GM18517 (cell line): Measurements from ENCODE around the gene TCF12.

Experiments
- ATAC-seq: cut with Tn5 transposase; IDR thresholded peaks from one replicate; pipeline ENCODE4 v1.9.1; 2021; ENCODE audit warnings: mild to moderate bottlenecking, moderate library complexity; ENCODE audit not compliant: unreplicated experiment

The TCF12 gene

DNA sequence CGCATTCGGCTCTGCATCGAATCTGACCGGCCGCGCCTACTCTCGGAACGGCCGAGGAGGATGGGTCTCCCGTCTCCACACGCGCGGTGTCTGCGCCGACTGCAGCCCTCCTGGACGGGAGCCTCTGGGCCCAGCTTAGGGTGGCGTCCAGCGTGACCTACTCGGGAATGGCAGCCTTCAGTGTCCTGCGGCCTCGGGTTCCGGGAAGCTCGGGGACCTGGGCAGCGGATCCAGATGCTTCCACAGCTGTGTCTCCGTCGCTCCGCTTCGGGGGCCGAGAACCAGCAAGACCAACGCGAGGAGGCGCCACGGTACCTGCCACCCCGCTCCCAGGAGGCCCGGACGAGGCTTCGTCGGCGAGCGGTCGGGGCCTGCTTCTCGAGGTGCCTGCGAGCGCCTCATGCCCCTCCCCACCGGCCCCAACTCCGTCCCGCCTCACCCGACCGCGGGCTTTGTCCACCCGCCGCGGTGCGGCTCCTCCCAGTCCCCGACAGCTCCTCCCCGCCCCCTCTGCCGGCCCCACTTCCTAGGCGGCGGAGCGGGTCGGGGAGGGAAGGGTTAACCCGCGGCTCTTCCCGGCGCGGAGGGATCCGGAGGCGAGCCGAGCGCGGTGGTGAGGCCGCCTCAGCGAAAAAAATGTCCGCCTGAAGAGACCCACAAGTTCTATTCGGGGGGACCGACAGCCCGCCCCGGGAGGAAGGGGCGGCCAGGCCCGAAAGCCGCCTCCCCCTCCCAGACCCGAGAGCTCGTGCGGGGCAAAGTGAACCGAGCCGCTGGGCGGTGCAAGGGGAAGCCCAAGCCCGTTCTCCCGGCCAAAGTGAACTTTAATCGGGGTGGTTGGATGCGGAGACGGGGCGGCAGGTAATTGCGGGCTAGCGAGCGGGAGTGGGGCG is at the start of gene TCF12:
TCF12 (plus strand) TSS at position 599 of the 893 bp plus-strand sequence. CDS start 1,270 bp downstream, outside the sequence.
- peak; percentile 52 for ATAC-seq

DNA sequence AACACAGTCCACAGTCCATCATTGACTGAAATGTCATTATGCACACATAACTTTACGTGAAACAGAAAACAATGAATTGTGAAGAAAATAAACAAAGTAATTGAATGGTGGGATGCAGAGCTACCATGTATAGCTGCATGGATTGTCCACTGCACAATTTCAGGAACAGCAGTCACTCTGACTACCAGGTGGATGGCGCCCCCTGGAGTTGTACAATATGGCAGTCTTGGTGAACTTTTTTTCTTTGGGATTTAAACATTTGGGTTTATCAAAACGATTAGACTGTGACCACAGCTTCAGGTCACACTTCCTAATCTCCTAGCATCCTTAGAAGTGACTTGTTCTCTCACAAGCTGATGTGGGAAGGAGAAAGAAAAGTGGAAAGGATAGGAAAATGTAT is 48.9 kb upstream of the TCF12 start:
- ATAC-seq = no peak

DNA sequence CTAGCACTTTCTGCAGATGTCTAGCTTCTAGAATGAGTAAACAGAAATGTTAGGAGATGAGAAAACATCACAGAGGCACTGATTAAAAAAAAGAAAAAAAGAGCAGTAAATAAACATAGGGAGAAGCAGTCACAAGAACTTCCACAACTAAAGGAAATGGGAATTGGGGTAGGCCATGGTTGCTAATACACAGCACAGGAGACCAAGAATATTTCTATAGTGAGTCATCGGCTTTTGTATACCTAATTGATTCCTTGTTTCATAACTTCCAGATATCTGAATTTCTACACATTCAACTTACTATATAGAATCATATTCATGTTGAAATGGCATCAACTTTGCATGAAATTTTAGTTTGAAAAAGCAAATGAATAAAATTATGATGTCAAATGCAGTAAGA is 47.3 kb upstream of the TCF12 start:
- ATAC-seq = no peak

DNA sequence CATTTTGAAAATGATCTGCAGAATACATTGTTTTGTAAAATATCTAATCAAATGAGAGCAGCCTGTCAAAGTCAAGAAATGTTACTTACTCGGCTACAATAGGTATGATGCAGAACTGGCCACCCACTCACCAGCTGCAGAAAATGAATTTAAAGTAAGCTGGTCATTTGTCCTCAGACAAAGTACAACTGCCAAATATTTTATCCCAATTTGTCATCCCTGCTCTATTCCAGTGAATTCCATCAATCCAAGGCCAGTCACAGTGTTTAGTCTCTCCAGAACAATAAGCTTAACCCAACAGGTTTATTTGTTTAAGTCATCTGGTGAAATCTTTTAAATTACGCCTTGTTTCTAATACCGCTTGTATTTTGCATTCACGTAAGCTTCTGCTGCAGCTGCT is 46.6 kb upstream of the TCF12 start:
- ATAC-seq = no peak

DNA sequence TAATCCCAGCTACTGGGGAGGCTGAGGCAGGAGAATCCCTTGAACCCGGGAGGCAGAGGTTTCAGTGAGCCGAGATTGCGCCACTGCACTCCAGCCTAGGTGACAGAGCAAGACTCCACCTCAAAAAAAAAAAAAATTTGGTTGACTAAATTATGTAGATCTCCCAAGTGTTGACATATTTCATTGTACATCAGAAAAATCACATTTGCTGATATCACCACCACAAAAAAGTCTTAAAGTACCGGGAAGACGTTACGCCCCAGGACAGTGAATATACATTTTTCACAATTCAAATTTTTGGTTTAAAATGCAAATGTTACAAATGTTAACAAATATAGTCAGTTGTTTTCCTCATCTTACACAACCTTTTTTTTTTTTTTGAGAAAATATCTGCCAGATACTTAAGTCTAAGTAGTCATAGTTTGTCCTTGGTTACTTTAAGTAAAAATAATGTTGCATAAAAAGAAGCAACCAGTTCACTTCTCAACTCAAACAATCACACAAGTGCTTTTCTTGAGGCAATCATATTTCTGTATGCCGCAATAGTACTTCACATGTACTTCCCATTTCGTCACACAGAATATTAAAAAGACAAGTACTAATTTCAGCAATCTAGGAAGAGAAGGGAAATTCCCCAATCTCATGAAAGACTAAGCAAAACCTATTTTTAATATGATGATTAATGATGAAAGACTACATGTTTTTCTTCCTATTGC is 41.0 kb upstream of the TCF12 start:
- ATAC-seq = no peak

DNA sequence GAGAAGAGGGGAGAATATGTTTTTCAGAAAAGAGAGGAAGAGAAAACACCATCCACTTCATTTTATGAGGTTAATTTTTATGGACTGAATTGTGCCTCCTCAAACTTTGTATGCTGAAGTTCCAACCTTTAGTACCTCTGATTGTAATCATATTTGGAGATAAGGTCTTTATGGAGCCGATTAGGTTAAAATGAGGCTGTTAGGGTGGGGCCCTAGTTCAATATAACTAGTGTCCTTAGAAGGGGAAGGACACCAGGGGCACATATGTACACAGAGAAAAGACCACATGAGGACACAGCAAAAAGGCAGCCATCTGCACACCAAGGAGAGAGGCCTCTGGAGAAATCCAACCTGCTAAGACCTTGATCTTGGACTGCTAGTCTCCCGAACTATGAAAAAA is 38.9 kb upstream of the TCF12 start:
- no peak for ATAC-seq

DNA sequence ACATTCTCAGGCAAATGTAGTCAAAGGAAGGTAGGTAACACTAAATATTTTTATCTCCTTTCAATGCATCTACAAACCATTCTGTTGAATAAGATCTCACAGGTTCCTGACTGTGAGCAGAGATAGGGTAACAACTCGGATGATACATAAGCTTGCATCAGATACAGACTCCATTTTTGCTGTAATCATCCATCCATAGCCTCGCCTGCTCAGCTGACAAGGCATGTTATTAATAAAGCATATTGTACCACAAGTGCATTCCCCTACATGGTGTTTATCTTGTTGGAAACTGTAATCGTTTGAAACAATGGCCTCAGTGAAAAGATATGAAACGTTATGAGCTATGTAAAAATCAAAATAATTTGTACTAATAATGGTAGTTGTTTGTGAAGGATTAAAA is 35.4 kb upstream of the TCF12 start:
- ATAC-seq = no peak

DNA sequence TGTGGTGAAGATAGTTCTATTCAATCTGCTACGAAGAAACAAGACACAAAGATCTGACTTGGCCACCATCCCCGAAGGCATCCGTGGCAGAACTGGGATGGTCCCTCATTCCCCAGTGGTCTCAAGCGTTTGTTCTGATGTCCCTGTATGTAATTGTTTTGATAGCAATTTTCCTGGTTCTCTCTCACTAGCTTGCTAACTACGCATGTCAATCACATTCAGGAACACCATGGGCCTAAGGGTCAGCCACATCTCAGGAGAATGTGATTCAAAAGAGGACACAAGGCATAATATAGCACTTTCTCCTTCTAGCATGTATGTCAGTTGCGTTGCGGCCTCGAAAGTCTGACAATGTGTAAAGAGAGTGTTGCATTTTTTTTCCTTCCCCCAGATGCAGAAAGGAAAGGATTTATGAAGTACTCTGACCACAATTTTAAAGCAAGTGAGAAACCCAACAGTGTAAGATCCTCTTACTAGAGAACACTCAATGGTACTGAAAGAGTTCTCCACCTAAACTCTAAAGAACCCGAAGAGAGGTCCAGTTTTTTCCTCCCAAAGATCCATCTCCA is 32.0 kb upstream of the TCF12 start:
- ATAC-seq = peak; percentile 5

DNA sequence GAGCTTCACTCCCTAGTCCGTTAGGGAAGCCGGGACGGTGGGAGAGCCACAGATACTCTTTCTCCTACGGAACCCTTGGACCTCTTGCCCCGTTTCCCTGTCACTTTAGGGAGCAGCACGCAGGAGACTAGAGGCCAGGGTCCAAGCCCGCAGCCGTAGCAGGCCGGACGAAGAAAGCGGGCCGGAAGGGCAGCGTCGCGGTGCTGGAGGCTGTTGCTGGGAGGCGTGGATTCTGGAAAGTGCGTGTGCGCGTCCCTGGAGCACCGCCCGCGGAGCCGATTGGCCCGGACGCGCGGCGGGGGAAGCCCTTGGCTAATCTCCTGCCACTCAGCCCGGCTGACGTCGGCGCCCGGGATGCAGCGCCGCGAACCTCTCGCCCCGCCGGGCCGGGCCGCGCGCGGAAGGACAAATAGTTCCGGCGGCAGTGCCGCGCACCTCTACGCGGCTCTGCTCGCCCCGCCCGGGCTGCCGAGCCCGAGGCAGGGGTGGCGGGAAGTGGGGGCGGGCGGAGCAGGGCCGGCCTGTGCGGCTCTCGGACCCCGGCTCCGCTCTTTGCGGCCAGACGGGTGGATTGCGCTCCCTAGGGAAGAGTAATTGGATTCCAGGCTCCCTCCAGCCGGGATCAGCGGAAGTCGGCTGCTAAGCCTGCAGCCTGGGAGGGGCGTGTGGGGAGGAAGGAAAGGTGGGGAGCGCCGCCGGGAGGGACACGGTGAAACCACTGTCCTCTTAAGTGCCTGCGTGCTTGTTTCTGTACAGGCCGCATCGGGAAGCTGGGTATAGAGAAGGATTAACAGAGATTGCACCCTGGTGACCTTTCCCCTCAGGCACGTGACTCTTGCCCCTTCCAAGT is 31.3 kb upstream of the TCF12 start:
- ATAC-seq = peak; percentile 87

DNA sequence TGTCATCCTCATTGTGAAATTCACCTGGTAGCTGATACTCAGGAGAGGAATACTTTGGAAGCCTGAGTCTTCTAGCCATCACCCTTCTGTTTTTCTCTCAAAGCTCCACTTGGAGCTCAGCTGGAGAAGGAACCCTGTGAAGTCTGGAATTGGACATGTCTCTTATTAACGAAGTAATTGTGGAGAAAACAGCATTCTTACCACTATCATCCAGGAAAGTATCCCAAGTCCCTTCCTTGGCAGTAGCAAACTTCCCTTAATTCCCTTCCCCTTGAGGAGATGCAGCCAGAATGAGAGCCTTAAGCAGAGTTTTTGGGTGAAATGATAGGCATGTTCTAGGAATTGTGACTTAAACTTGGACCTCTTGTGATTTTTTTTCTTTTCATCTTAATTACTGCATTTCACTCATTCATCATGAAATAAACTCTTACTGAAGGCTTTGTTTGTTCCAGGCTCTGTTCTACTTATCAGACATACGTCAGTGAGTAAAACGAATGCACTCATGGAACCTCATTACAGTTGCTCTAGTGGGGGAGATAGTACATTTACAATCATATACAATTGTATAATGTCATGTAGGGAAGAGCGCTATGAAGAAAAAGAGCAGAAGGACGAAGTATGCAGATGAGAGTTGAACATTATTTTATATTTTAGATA is 30.5 kb upstream of the TCF12 start:
- no peak for ATAC-seq

DNA sequence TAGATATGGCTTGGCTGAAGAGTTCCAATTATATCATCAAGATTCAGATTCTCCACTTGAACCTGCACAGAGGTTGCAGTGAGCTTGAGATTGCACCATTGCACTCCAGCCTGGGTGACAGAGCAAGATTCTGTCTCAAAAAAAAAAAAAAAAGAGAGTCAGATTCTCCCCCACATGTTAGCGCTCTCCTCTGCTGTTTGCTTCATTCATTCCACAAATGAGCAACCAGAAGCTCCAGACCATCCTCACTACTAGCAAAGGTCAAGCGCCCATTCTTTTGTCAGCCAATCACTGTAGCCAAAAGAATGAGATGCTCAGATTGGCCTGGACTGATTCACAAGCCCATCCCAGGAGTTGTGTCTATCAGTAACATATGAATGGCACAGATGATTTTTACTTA is 28.4 kb upstream of the TCF12 start:
- ATAC-seq = no peak

DNA sequence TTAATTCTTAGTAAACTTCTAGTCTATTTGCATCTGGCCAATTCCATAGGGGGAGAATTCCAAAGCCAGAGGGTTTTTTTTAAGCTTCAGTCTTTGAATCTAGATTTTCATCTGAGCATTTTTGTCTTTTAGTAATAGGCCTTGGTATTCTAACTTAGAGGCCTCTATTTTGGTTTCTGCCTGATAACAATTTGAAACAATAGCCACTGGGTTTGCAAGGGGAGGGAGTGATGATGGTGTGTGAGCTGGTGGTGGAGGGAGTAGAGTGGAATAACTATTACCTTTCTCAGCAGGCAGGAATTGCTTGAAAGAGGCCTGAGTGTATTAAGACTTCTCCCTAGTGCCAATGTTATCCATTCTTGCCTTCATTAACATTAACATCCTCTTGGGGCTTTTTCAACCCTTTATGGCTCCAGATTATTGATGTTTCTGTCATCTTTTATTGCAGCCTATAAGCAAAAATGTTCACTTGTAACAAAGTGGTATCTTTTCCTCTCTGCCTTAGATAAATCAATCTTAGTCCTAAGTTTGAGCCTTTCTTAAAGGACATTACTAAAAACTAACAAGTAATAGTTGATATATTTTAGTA is 26.5 kb upstream of the TCF12 start:
- no peak for ATAC-seq

DNA sequence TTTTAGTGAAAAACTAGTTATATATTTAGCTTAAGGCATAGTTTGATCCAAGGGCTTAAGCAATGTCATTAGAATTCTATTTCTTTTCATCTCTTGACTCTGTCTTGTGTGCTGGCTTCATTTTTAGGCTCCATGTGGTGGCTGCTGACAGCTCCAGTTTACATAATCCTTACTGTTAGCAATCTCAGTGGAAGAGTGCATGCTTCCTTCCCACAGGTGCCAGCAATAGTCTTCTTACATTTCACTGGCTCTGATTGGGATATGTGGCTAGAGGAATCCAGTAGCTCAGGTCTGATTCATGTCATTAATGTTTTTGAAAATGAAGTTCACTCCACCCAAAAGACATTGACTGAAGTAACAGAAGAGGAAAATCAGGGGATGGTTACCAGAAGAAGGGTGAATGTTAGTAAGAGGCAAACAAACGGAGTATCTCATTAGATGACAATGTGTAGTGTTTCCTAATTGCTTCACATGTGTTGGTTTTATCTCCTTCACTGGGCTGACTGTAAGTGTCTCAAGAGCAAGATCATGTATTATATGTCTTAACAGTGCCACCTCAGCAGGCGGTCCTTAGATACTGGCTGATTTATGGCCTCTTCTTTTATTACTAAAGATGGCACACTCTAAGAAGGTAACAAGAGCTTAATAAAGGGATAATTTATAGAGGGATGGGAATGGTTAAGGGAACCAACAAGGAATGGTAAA is 25.6 kb upstream of the TCF12 start:
- no peak for ATAC-seq

DNA sequence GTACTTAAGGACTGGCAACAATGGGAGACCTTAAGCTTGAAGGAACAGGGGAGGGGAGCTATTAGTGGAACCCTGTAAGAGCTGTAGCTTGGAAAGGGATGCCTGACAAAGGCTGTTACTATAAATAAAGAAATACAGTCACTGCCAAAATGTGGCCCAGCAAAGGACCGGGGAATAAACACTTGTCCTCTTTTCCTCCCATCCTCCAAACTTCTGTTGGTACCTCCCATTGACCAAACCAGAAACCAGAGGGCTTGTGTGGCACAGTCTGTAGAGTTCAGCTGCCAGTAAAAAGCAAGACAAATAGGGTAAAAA is 25.1 kb upstream of the TCF12 start:
- no peak for ATAC-seq

DNA sequence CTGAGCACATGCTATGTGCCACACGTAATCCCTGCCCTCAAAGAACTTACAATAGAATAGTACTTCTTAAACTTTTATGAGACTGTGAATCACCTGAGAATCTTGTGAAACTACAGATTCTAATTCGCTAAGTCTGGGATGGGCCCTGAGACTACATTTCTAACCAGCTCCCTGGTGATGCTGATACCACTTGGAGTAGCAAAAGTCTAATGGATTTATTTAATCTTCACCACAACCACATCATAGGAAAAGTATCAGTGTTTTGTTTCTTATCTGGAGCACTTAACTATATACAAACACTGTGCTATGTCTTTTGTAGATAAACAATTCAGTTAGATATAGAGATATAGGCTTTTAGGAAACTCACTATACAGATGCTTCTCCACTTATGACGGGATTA is 23.8 kb upstream of the TCF12 start:
- no peak for ATAC-seq

DNA sequence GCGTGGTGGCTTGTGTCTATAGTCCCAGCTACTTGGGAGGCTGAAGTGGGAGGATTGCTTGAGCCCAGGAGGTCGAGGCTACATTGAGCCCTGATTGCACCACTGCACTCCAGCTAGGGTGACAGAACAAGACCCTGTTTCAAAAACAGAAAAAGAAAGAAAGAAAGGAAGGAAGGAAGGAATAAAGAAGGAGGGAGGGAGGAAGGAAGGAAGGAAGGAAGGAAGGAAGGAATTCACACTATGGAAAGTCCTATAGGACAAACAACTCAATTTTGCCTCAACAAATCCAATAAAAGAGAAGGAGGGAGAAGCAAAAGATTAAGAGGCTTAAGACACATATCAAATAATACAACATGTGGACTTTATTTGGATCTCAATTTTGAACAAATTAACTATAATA is 16.5 kb upstream of the TCF12 start:
- ATAC-seq = no peak

DNA sequence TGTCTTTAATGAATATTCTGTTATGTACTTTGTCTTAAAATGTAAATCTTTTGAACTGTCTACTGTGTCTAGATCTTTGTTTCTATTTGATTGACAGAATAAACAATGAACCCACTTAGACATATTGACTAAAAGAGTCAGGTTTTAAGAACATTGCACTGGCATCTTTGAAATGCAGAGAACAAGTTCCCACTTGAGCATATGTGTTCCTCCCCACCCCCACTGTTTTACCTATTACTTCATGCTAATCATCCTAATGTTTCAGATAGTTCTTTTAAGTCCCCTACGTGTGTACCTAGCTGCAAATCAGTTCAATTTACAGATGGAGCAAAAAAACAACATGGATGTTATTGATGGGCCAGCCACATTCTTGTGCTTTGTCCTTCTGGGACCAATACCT is 11.7 kb upstream of the TCF12 start:
- ATAC-seq = no peak

DNA sequence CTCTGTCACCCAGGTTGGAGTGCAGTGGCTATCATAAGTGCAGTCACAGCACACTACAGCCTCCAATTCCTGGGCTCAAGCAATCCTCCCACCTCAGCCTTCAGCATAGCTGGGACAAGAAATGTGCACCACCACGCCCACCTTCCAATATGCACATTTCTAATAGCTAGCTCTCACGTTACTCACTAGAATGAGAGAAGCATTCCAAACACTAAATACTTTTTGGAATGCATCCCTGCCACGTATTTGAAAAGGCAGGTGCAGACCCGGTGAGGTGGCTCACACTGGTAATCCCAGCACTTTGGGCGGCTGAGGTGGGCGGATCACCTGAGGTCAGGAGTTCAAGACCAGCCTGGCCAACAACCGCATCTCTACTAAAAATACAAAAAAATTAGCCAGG is 7.6 kb upstream of the TCF12 start:
- no peak for ATAC-seq

DNA sequence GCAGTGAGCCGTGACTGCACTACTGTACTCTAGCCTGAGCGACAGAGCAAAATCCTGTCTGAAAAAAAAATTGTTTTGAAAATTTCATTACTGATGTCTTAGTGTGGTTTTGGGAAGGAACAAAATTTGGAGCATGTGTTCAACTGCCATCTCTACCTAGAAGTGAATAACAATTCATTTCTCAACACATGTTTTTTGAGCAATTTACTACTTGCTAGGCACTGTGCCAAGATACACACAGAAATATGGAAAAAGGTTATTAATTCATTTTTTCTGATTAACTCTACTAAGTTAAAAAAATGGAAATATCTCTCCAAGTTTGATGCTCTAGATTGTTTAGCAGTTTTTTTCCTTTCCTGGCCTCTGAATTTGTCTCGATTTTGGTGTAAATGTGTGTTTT is 5.2 kb upstream of the TCF12 start:
- no peak for ATAC-seq

DNA sequence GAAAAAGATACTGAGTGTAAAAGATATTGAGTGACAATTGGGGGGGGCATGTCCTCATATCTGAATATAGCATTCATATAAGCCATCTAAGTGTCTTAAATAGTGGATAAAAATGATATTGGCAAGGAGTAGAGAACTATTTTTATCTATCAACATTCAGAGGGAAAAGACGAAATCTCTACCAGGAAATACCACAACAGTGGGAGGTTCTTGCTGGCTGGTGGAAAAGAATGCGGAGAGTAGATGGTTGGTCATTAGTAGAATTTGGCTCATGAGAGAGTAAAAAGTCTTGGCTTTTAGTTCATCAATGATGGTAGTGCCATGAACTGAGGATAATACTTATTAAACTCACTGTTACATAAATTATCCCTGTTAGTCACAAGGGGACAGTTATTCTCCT is 4.8 kb upstream of the TCF12 start:
- no peak for ATAC-seq
